GM12892 (cell line): ENCODE results near the gene DUT.

Experiments used
- POLR2AphosphoS5 ChIP-seq: IDR thresholded peaks from 2 replicates; pipeline ENCODE4 v1.6.1; 2011; ENCODE audit warnings: low read depth, low read length, control low read depth
- TAF1 ChIP-seq: IDR thresholded peaks from 2 replicates; pipeline ENCODE4 v1.6.1; 2011; ENCODE audit warnings: low read depth, mild to moderate bottlenecking, control low read depth, low read length, borderline replicate concordance

GRCh38 chr15:48343865-48344264, 12.6 kb downstream of the DUT start:
- no peak for TF ChIP-seq TAF1
- TF ChIP-seq POLR2AphosphoS5, result peak; percentile 65; the same call in 1 of the 2 replicates
